GM19099 (cell line): ENCODE data around the gene ANKRD42.

ENCODE experiments used
- POLR2A ChIP-seq: IDR thresholded peaks from 3 replicates; pipeline ENCODE4 v1.6.1; 2011; ENCODE audit warnings: low read depth; ENCODE audit not compliant: insufficient read length; ENCODE audit errors: extremely low read depth

Gene ANKRD42

DNA sequence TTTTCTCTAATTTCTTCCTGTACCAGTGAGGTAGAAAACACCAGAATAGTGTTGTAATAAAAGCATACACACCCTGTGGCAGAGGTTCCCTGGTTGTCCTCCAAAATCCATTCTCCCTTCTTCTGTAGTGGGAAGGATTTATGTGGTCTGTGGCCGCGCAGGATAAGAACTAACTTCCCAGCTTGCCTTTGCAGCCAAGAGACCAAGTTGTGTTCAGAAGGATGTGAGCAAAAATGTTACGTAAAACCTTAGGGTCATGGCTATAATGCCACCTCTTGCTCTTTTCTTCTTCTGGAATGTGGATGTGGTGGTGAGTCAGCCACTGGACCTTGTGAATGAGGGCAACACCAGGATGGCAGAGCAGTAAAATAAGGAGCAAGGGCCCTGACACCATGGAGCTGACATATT lies 64.3 kb downstream of the ANKRD42 start:
- no peak for TF ChIP-seq POLR2A

GRCh38 chr11:83259559-83259958 lies 66.0 kb downstream of the ANKRD42 start:
- no peak for TF ChIP-seq POLR2A

DNA sequence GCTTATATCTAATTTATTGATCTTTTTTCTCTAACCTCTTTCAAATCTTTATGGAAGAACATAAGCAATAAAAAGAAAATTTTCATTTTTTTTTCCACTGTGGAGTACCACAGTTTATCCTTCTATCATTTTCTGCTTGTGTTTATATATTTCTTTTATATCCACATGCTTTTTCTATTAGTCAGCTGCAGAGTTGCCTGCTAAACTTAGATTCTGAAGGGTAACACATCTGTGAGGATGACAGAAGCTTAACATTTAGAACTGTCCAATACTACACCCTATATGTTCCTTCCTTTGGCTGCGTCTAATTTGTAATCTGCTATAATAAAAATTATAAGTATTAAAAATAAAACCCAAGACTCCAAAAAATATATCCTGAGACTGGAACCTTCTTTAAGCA lies 71.8 kb downstream of the ANKRD42 start:
- no peak for TF ChIP-seq POLR2A

- no peak for TF ChIP-seq POLR2A
Observed at GRCh38 chr11:83272627-83273026, 79.1 kb downstream of the ANKRD42 start.

DNA sequence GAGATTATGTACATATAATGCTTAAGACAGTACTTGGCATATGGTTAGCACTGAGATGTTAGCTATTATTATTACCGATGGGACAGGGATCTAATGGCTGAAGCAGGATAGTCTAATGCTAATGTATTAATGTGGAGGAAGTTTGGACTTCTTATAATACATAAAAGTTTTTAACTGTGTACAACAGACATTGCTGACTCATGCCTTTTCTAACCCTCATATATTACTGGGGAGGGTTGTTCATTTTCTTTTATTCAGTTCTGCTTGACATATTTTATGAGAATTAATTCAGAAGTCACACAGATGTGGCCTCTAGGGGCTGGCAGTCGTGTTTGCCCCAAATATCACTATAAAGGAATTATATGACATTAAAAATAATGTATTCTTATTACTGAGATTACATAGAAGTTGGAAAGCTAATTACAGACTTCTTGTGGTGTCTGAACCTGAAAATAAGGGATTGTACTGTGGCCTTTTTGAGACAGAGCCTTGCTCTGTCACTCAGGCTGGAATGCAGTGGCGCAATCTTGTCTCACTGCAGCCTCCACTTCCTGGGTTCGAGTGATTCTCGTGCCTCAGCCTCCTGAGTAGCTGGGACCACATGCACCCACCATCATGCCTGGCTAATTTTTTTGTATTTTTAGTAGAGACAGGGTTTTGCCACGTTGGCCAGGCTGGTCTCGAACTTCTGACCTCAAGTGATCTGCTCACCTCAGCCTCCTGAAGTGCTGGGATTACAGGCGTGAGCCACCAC lies 82.6 kb downstream of the ANKRD42 start:
- no peak for TF ChIP-seq POLR2A

GRCh38 chr11:83278351-83278750 lies 84.8 kb downstream of the ANKRD42 start:
- TF ChIP-seq POLR2A, result no peak

GRCh38 chr11:83280256-83280655 lies 86.7 kb downstream of the ANKRD42 start:
- TF ChIP-seq POLR2A, result no peak

DNA sequence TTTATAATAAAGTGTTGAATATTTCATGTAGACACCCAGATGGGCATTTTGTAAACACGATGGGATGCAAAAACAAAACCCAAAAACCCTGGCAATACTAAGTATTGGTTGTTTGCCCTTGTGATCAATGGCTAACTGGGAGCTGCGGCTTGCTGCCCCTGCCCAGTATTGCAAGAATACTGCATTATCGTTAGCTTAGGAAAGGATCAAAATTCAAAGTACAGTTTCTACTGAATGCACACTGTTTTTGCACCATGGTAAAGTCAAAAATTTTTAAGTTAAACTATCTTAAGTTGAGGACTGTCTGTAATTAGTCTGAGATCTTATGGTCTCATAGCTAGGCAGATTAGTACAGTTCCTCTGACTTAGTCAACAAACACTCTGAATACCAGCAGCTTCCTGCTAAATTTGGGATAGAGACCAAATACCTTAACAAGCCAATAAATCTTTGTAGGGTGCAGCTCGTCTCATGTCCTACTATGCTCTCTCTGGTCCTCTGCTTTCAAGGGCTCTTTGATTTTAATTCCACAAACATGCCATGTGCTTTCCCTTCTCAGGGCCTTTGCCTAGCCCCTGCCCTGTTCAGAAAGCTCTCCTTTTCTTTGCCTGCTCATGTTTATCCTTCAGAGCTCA lies 88.7 kb downstream of the ANKRD42 start:
- TF ChIP-seq POLR2A, result no peak

GRCh38 chr11:83284501-83285150 lies 91.1 kb downstream of the ANKRD42 start:
- no peak for TF ChIP-seq POLR2A

- no peak for TF ChIP-seq POLR2A
Observed at GRCh38 chr11:83285151-83285770, 91.7 kb downstream of the ANKRD42 start.

GRCh38 chr11:83285771-83286528 lies 92.4 kb downstream of the ANKRD42 start, which contains the start of gene CCDC90B:
Gene CCDC90B (minus strand): TSS chr11:83286367. CDS start chr11:83285972, 395 bp downstream.
- TF ChIP-seq POLR2A, result peak; percentile 89

- no peak for TF ChIP-seq POLR2A
Observed at GRCh38 chr11:83287631-83288030, 94.1 kb downstream of the ANKRD42 start.

DNA sequence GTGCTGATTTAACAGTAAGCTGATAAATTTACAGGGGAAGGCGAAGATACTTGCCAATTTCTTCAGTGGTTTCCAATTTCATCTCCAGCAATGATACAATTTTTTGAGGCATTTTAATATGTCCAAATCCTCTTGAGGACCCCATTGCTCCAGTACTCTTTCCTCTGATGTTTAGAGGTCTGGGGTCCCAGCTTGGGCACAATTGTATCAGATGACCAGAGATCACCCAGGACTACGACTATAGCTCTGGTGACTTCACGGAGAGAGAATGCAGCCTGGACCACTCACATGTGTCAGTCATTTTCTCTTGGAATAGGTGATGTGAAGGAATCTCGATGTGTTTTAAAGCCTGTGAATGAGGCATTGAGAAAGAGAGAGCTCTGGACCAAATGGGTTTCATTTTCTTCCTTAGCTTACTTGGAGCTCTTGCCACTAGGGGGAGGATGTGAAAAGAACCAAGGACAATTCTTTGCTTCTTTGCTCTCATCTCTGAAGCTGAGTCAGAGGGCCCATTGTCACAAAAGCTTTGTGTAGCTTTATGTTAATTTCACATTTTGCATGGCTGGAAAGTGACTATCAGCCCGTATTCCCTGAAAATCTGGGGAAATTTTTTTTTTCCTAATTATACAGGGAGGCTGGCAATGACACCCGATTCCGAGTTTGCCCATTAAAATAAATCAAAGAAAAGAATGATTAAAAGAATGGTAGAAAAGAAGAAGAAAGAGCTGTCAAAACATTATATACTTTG lies 99.4 kb downstream of the ANKRD42 start:
- no peak for TF ChIP-seq POLR2A

DNA sequence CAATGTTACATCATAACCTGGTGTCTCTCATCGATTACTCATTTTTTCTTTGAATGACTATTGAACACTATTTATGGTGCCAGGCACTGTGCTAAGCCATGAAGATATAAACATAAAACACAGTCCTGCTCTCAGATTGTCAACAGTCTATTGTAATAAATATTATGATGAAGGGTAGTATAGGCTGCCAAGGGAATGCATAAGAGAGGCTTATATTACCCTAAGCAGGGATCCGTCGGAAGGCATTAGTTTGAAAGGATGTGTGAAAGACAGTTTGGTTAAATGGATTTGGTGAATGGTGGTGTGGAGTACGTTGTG lies 99.9 kb downstream of the ANKRD42 start:
- no peak for TF ChIP-seq POLR2A

DNA sequence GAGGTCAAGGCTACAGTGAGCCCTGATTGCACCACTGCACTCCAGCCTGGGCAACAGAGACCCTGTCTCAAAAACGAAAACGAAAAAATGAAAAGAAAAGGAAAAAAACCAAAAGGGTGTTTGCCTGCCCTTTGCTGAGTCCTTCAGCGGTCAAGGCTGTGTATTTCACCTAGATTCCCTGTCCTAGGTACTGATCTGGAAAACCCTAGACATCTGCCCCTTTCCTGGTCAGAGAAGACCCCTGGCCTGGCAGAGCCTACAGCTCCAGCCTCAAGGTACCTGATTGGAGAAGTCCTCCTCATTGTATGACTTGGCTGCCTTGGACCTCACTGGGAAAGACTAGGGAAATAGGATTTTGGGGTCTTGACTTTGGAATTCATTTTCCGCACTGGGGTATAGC lies 100.7 kb downstream of the ANKRD42 start:
- no peak for TF ChIP-seq POLR2A
